ENCODE data around the gene SLC6A12.

DNA sequence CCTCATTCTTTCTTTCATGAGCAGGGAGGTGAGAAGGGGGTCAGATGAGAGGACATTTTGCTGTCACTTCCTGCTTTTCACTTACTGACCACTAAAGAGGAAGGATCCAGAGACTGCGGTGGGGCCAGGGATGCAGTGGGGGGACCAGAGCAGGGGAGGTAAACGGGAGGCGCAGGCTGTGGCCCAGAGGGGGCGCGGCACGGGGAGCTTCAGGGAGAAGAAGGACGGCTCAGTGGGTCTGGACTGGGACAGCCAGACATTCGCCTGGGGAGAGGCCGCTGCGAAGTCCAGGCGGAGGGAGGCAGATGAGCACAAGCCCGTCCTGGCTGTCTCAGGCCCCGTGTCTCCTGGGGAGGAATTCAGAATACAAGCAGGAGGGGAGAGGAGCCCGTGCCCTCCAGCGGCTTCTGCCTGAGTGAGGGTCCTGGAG lies 41.2 kb downstream of the SLC6A12 start:
- no peak for TF ChIP-seq EZH2 (IDR thresholded peaks at IDR 0.05; ENCODE audit: low read depth)
- TF ChIP-seq, protein P1, sequence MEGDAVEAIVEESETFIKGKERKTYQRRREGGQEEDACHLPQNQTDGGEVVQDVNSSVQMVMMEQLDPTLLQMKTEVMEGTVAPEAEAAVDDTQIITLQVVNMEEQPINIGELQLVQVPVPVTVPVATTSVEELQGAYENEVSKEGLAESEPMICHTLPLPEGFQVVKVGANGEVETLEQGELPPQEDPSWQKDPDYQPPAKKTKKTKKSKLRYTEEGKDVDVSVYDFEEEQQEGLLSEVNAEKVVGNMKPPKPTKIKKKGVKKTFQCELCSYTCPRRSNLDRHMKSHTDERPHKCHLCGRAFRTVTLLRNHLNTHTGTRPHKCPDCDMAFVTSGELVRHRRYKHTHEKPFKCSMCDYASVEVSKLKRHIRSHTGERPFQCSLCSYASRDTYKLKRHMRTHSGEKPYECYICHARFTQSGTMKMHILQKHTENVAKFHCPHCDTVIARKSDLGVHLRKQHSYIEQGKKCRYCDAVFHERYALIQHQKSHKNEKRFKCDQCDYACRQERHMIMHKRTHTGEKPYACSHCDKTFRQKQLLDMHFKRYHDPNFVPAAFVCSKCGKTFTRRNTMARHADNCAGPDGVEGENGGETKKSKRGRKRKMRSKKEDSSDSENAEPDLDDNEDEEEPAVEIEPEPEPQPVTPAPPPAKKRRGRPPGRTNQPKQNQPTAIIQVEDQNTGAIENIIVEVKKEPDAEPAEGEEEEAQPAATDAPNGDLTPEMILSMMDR (conservative IDR thresholded peaks at IDR 0.05) = no peak
